ENCODE results near the gene NTRK2. TPM values are rescaled to one million over a fixed set of nuclear protein-coding genes. Genes with fewer than 3 reads are reported as not detected.

The NTRK2 gene
- total RNA-seq: under 0.01 and 0.05 TPM in 2 replicates

DNA sequence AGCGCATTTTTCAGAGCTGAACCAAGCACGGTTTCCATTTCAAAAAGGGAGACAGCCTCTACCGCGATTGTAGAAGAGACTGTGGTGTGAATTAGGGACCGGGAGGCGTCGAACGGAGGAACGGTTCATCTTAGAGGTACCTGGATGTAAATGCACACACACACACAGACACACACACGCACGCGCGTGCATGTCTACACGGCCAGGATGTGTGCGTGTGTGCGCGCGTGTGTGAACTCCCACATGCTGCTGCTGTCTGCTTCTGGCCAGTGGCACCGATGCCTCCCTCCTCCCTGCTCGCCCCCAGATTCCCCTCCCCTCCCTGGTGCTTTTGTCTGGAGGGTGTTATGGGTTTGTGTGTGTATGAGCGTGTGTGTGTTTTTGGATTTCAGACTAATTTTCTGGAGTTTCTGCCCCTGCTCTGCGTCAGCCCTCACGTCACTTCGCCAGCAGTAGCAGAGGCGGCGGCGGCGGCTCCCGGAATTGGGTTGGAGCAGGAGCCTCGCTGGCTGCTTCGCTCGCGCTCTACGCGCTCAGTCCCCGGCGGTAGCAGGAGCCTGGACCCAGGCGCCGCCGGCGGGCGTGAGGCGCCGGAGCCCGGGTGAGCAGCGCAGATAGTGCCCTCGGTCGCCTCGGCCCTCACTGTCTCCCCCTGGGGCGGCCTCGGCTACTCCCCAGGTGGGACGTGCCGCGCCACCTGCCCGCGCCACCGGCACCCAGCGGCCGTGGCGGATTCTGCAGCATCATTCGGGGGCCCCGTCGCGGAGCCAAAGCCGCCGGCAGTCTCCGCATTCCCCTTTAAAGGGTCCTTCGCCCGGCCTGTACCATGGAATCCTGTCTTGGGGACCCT, at the start of gene NTRK2:
Gene NTRK2 (plus strand): TSS at position 442 of the 850 bp plus-strand sequence. CDS start 1,020 bp downstream, outside the sequence.
- DNase-seq: peak; percentile 19

DNA sequence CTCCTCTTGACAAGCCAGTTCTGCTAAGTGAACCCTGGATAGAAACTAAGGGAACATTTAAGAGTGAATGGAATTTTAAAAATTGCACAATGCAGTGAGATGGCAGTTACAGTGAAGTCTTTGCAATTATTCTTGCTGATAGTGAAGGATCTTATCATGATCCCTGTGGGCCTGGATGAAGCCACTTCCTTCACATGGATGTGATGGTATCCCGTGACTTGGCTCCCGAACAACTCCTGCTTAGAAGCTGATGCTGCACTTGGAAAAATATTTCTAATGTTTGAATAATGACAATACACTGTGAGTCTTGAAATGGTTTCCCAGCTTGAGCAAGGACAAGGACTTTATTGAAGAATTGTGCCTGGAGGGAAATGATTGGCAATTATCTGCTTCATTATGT, 49.2 kb upstream of the NTRK2 start:
- DNase-seq: no peak

DNA sequence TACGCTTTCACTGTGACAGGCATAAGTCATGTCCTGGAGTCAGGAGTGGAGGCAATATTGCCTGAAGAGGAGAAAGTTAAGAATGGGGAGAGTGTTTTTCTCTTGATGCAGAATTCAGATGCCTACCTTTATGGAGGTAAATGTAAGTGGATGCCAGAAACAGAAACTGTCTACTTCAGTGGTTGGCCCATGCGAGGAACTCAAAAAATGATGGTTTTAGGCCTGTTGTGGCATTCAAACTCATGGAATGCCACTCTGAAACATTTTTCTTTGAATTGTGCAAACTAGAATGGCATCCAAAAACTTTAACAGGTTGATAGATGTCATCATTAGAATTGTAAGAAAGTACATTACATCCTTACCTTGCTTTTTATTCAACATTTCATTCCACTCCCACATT, 47.7 kb upstream of the NTRK2 start:
- DNase-seq: no peak

DNA sequence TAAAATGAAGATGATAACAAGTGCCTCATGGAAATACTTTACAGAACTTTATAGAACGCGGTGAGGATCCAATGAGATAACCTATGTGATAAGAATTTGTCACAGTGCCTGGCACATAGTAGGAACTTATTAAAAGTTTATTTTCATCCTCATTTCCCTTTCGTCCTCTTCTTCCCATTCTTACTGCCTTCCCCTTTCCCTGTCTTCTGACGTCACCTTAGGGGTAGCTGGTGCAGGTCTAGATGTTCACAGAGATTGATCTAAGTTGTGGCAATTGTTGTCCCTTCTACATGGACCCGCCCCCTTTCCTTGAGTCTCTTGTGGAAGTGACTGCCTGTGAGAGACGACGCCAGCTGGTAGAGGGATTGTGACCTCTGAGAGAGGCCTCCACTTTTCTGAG, 46.5 kb upstream of the NTRK2 start:
- no peak for DNase-seq

DNA sequence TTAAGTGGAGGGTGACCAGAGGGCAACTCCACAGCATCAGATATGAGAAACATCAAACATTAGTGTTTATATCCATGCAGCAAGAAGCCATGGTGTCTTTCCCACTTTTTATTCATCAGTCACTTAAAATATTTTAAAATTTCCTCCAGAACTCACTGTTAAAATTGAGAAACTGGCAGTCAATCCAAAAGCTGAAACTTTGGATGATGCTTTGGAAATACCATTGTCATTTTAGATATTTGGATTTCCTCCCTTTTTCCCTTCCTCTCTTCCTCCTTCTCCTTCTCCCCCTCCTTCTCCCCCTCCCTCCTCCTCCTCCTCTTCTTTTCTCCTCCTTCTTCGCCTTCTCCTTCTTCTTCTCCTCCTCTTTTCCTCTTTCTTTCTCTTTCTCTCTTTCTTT, 33.1 kb upstream of the NTRK2 start:
- no peak for DNase-seq

DNA sequence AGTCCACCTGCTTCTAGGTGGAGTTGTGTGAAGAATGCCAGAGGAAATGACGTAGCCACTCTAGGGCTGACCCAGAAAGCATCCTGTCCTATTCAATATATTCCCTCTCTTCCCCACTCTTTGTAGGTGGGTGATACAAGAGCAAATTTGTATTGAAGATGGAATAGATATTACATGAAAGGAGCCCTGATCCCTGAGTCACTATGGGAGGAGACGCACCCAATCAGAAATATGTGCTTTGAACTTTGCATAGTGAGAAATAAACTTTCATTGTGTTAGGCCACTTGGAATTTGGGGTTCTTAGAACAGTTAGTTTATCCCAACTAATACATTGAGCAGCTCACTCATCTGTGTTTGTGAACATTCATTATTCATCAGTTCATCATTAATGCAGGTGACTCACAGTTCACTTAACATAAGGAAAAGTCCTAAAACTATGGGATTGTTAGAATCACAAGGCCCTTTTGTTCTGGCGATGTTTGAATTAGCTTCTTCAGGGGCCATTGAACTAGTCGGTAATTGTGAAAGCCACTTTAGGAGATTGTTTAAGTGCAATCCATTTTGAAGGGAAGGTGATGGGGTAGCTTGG, 26.9 kb upstream of the NTRK2 start:
- DNase-seq: no peak

DNA sequence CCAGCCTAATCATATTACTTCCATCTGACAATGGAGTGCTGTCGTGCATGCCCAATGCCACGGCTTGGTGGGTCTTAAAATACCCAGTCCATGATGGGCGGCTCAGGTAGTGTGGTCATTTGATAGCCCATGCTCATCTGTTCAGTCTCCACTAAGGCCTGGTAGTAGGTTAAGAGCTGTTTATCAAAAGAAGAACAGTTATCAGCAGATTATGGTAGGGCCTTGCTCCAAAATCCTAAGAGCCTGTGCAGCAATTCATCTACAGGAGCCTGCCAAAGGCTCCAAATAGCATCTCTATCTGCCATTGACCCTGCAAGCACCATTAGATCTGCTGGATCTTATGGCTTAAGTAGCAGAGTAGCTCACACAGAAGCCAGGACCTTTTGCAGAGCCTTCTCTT, 21.8 kb upstream of the NTRK2 start:
- DNase-seq: no peak

DNA sequence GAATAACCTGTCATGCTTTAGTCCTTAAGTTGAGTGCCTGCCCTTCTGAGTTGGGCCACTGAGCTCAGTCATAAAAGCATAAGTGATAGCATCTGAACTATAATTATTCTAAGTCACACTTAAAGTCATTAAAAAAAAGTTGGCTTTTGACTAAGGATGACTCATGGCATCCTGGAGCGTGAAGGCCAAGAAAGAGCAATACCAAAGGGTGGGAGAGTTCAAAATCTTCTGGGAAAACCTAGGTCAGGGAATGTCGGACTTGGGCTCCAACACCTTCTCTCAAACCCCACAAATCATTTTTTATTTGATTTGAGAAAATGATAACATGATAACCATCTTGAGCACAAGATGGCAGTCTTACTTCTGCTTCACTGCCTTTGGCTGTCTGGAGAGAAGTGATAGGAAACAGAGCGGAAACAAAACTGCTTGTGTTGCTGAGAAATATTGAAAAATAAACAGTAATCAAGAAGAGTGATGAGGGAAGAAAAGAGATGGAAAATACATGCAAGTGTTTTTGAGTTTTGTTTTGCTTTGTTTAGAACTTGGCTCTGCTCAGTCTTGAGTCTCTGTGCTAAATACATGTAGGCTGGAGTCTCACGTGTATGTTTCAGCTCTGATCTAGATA, 16.9 kb upstream of the NTRK2 start:
- DNase-seq: no peak

DNA sequence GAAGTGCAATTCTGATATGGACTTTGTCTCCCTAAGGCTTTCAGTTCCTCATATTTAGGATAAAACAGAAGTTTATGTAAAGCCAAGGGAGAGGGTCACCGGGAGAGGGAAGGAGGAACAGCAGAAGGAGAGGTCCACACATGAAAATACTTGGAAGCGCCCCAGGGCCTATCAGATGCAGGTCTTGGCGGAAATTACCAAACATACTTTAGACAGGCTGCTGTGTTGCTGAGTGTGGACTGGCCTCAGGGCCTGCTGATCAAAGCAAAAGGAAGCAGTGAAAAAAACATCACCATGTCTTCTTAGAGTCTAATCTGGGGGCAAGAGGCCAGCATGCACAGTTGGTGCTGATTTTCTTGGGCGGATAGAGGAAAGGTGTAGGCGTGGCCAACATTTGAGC, 14.1 kb upstream of the NTRK2 start:
- no peak for DNase-seq

DNA sequence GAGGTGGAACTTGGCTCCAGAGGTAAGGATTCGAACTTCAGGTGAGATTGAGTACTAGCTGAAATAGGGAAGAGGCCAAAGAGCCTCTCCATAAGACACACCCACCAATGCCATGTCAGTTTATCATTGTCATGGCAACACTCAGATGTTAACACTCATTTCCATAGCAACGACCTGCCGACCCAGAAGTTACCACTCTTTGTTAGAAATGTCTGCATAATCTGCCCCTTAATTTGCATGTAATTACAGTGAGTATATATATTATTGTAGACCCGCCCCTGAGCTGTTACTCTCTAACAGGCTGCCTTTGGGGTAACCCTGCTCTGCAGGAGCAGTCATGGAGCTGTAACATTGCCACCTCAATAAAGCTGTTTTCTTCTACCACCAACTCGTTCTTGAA, 10.2 kb upstream of the NTRK2 start:
- DNase-seq: no peak

DNA sequence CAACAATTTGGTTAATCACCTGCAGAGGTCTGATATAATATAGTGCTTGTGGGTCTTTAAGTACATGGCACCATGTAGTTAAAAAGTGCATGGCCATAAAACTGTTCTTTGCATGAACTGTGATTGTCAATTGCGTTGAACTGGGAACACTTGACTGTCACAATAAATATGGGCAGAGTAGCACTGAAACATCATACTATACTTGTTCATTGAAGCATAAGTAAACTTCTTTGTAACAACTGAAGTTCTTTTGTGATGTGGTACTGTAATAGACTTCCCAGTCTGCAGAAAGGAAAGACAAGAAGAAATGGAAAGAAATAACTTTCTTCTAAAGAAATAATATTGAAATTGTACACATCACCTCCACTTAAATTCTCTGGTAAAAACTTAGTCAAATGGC, 9.8 kb upstream of the NTRK2 start:
- DNase-seq: no peak

DNA sequence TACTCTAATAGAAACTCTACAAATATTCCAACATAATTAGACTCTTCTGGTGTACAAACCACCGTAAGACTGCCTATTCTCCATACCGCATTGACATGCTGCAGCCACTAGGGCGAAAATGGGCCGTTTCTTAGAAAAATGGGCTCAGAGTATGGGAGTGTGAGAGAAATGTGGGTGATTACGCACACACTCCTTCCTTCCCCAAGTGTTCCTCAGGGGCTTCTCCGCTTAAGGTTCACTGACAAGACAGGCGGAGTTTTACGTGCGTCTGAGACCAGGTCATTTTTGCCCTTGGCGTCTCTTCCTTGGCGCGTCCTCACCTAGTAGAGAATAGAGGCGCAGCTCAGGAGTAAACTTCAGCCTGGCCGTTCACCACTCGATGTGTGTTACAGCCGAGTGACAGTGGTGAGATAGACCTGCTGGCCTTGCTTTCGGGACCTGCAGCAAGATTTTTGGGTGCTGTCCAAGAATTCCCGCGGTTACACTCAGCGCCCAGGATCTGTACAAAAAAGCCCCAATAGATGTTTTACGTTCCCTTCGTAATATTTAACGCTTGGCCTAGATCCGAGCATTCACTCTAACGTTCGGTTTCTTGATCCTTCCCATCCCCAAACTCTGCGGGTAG, 1.8 kb upstream of the NTRK2 start:
- peak; percentile 54 for DNase-seq

DNA sequence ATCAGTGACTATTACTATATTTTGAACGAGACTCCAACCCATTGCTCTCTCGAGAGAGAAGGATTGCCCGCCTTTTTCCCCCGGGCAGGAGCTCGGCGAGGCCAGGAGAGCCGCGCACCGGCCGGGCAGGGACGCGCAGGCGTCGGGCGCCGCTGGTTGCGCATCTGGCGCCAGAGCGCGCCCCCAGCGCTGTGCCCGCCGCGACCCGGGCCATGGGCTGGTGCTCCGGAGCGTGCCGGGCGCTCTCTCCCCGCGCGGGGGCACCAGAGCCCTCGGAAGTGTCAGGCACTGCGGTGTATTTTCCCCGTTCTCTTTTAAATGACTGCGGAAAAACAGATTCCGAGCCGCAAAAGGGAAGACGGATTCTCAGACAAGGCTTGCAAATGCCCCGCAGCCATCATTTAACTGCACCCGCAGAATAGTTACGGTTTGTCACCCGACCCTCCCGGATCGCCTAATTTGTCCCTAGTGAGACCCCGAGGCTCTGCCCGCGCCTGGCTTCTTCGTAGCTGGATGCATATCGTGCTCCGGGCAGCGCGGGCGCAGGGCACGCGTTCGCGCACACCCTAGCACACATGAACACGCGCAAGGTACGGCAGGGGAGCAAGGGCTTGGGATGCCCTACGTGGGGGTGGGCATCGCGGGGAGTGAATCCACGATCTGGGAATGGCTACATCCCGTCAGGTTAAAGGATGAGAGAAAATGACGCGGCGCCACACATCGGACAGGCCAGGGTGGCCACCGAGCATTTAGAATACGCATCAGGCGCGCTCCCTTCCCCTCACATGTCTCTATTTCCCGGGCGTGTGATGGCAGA, 1.1 kb upstream of the NTRK2 start:
- peak; percentile 67 for DNase-seq

DNA sequence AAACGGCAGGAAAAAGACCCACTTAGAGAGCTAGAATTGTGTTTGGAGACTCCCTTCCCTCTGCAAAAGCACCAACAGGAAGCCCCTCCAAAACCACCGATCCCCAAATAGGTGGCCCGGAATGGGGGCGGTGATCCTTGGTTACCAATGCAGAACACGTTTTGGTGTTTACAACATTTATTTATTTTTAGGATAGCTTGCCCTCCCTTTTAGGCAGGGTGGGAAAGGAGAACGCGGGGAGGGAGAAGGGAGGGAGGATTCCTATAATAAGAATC, 579 bp upstream of the NTRK2 start:
- DNase-seq: no peak

DNA sequence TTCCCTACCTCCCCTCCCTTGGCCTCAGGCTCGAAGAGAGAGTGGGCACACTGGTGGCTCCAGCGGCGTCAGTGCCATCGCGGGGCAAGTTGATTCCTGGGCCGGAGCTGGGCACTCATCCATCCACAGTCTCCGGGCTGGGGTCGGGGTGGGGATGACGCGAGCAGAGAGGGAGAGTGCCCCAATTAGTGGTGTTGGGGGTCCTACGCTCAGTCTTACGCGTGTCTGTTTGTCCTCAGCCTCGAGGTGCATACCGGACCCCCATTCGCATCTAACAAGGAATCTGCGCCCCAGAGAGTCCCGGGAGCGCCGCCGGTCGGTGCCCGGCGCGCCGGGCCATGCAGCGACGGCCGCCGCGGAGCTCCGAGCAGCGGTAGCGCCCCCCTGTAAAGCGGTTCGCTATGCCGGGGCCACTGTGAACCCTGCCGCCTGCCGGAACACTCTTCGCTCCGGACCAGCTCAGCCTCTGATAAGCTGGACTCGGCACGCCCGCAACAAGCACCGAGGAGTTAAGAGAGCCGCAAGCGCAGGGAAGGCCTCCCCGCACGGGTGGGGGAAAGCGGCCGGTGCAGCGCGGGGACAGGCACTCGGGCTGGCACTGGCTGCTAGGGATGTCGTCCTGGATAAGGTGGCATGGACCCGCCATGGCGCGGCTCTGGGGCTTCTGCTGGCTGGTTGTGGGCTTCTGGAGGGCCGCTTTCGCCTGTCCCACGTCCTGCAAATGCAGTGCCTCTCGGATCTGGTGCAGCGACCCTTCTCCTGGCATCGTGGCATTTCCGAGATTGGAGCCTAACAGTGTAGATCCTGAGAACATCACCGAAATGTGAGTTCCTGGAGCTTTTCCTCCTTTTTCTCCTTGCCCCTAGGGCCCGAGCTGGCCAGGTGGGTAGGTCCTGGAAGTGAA, 861 bp downstream of the NTRK2 start:
- peak; percentile 3 for DNase-seq

DNA sequence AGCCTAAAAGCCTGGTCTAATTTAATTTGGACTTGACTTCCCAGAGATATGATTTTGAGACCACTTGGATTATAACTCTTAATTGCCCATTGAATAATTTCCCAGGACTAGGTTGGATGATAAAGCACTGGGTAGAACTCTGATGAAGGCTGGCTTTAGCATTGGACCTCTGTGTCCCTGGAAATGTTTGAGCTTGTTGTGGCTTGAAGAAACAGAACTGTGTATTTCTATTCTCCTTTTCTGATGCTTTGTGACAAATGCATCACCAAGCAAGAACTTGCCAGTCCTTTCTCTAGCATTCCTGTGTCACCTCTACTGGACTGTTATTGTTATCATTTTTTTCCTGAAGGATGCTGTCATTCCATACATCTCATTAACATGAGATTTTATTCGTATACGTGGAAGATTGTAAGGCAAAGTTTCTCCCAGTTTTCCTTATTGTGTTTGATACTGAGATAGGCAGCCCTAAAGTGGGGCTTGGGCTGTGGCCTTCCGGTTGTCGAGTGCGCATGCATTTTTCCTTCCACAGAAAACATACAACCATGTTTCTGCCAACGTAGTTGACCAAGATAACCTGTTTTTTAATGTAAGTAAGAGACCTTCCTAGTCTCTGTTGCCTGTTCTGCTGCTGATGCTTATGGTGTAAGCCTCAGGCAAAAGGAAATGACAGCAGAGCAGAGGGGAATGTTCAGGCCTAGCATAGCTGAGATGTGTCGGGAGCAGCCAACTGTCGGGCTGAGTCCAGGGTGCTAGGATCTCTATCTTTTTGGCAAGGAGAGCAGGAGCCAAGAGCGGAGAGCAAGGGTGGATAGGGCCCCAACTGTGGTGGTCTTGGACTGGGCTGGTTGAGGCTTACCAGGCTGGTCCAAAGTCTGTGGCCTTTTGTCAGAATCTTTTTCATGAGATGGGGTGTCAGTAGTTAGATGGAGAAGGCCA, 2.3 kb downstream of the NTRK2 start:
- no peak for DNase-seq

DNA sequence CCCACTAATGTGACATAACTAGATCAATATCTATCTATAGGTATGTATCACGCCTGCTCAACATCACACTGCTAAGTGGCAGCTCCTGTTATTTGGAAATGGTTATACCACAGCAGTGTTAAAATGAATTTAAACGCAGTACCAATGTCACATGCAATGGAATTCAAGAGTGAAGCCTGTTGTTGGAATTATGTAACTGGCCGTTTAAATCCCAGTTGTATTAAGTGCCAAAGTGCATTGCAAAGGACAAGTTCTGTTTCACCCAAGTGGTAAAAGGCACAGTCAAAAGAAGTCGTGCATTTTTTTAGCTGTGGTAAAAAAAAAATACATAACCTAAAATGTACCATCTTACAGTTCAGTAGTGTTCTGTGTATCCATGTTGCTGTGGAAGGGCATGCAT, 4.3 kb downstream of the NTRK2 start:
- DNase-seq: no peak

DNA sequence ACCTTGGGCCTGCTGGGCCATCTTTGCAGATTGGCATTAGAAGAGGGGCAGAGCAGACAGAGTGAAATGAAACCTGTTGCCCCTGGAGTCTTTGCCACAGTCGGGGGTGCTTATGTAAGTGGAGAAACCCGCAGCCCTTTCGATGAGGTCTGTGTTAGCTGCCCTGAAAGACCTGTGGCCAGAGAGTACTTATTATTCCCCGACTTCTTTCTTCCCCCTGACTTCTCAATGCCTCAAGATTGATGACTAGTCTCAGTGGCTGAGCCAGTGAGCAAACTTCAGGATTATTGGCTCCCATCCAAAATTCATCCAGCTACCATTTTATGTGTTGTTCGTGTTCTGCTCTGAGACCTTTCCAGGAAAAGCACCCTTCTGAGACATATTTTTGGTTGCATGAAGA, 7.6 kb downstream of the NTRK2 start:
- DNase-seq: no peak

DNA sequence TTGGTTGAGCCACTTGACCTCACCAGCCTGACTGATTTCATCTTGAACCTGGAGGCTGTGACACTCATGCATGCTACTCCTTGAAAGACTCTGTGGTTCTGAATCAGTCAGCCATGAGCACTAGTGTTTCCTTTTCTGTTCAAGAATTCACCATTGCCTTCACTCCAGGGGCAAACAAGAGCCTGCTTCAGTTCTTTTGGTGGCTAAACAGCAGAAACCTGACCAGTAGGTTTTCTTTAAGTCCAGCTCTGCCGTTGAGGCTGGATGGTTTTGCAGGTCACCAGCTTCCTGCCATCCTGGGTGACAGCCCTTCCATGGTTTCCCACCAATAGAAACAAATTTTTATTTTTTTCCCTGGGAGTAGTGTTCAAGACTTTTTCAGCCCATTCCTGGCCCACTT, 10.0 kb downstream of the NTRK2 start:
- DNase-seq: no peak

DNA sequence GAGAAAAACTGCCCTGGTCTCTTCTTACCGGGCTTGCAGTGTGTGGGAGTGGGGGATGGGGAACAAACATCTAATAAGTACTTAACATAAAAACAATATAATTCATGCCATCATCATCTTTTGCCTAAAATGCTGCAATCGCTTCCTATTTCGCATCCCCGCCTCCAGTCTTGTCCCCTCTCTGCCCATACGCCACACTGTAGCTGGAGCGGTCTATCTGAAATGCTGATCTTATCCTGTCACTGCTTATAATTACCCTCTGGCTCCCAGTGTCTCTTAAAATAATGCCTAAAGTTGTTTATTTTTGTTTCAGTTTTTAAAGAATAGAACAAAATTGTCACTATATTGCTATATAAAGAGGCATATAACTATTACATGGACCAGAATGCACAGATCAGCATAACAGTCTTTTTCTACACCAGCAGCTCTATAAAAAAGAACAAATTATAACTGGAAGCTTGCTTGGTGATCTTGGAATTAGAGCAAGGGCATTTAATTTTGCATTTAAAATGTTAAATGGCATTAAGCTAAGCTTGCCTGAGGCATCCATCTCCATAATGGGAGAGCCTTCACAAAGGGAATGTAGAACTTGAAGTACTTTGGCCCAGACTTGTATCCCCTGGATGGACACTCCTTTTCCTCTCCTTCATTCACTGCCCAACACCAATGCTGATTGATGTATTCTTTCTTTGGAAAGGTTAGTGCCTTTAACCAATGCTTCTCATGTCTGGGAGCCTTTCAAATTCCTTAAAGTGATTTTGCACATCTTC, 12.2 kb downstream of the NTRK2 start:
- DNase-seq: no peak
